ENCODE results near the gene NKD2. TPM values are rescaled to one million over a fixed set of nuclear protein-coding genes. Genes with fewer than 3 reads are reported as not detected.

The NKD2 gene
- total RNA-seq, 4 donors from 2014 or later = 0.78 to 3.2 (median 1.6) TPM

- Histone ChIP-seq H3K4me3 (replicated peaks in 1 of 3) (no peak overlapping the region), H3K36me3 (no peaks in the 10 kb centered on the region), H3K9me3 (no peaks in the 10 kb centered on the region), H3K4me1 (peaks cover 0 to 9% of the 10 kb centered on the region in 2 donors), H3K27me3 (no peaks in the 10 kb centered on the region), H3K27ac (no peak overlapping the region)
- intact Hi-C loops (cut with DNase I) = no loop called here
- DNase-seq = no peak
- TF ChIP-seq POLR2A (IDR thresholded peaks at IDR 0.05) (no peak), CTCF (IDR thresholded peaks at IDR 0.05) (no peak)
- 32 to 37% methylated on average over 4 of the region's 4 CpGs for WGBS, 2 donors
Observed at GRCh38 chr5:997001-997474, 11.6 kb upstream of the NKD2 start.

- WGBS, 2 donors = 88 to 90% methylated on average over 6 of the region's 6 CpGs
- intact Hi-C loops (cut with DNase I) = no loop called here
- Histone ChIP-seq H3K36me3 (no peaks in the 10 kb centered on the region), H3K9me3 (no peaks in the 10 kb centered on the region), H3K27me3 (no peaks in the 10 kb centered on the region), H3K4me3 (replicated peaks in 1 of 3) (no peak overlapping the region), H3K27ac (no peak overlapping the region), H3K4me1 (peaks cover 0 to 9% of the 10 kb centered on the region in 2 donors)
- no peak for TF ChIP-seq CTCF (IDR thresholded peaks at IDR 0.05)
- no peak for TF ChIP-seq POLR2A (IDR thresholded peaks at IDR 0.05)
- no peak for DNase-seq
Observed at GRCh38 chr5:997711-998110, 10.9 kb upstream of the NKD2 start.

GRCh38 chr5:998246-999031 lies 10.2 kb upstream of the NKD2 start:
- no peak for DNase-seq
- intact Hi-C loops (cut with DNase I) = no loop called here
- WGBS, 2 donors = 72 to 78% methylated on average over 12 of the region's 12 CpGs

GRCh38 chr5:999032-999501 lies 9.5 kb upstream of the NKD2 start:
- no peak overlapping the region for H3K4me3 ChIP-seq (replicated peaks in 1 of 3)
- no peaks in the 10 kb centered on the region for H3K9me3 ChIP-seq
- no peaks in the 10 kb centered on the region for H3K36me3 ChIP-seq
- TF ChIP-seq POLR2A (IDR thresholded peaks at IDR 0.05) = no peak
- no peak for TF ChIP-seq CTCF (IDR thresholded peaks at IDR 0.05)
- H3K27ac ChIP-seq = no peak overlapping the region
- no peaks in the 10 kb centered on the region for H3K27me3 ChIP-seq
- H3K4me1 ChIP-seq = peaks cover 0 to 8% of the 10 kb centered on the region in 2 donors
- intact Hi-C loops (cut with DNase I) = no loop called here
- 77 to 100% methylated on average over 2 to 5 of the region's 6 CpGs for whole genome bisulfite sequencing, 2 donors
- DNase-seq = no peak

More at GRCh38 chr5:998246-999031, 10.2 kb upstream of the NKD2 start:
- Histone ChIP-seq H3K27ac (no peak overlapping the region), H3K4me3 (replicated peaks in 1 of 3) (no peak overlapping the region), H3K4me1 (peaks cover 0 to 9% of the 10 kb centered on the region in 2 donors), H3K9me3 (no peaks in the 10 kb centered on the region), H3K27me3 (no peaks in the 10 kb centered on the region), H3K36me3 (no peaks in the 10 kb centered on the region)
- TF ChIP-seq POLR2A (IDR thresholded peaks at IDR 0.05) (no peak), CTCF (IDR thresholded peaks at IDR 0.05) (no peak)

- DNase-seq = no peak
- TF ChIP-seq CTCF (IDR thresholded peaks at IDR 0.05) (no peak), POLR2A (IDR thresholded peaks at IDR 0.05) (no peak)
- WGBS, 2 donors = 95% methylated on average over 5 of the region's 5 CpGs
- no peaks in the 10 kb centered on the region for H3K27me3 ChIP-seq
- intact Hi-C loops (cut with DNase I) = loop anchor here (10.0 kb wide), 1 partner anchor 175 kb away; no protein-coding TSS in a partner anchor
- no peaks in the 10 kb centered on the region for H3K9me3 ChIP-seq
- no peaks in the 10 kb centered on the region for H3K36me3 ChIP-seq
- H3K4me3 ChIP-seq (replicated peaks in 1 of 3) = no peak overlapping the region
- H3K27ac ChIP-seq = no peak overlapping the region
- peaks cover 0 to 13% of the 10 kb centered on the region in 2 donors for H3K4me1 ChIP-seq
Observed at GRCh38 chr5:999724-1000123, 8.9 kb upstream of the NKD2 start.
